HEK293 (cell line): ENCODE data around the gene STEAP4.

Experiments used
- CTCF ChIP-seq: fragments of 450-650 bp; formaldehyde crosslinking; IDR thresholded peaks from 2 replicates; pipeline ENCODE4 v1.5.1; 2016; ENCODE audit warnings: missing biosample characterization, missing genetic modification characterization
- KLF9 ChIP-seq: fragments of 450-650 bp; formaldehyde crosslinking; IDR thresholded peaks from 2 replicates; pipeline ENCODE4 v1.5.1; 2016; ENCODE audit warnings: missing biosample characterization, missing genetic modification characterization, low read depth
- SP2 ChIP-seq: fragments of 450-650 bp; formaldehyde crosslinking; IDR thresholded peaks from 2 replicates; pipeline ENCODE4 v1.5.1; 2016; ENCODE audit warnings: missing biosample characterization, missing genetic modification characterization
- ZNF433 ChIP-seq: fragments of 450-650 bp; formaldehyde crosslinking; IDR thresholded peaks from 2 replicates; pipeline ENCODE4 v1.5.1; 2016; ENCODE audit warnings: missing biosample characterization, missing genetic modification characterization, low read depth
- ZNF660 ChIP-seq: fragments of 450-650 bp; IDR thresholded peaks from 2 replicates; pipeline ENCODE4 v1.5.1; 2018; ENCODE audit warnings: missing biosample characterization, mild to moderate bottlenecking, missing genetic modification characterization
- ZNF677 ChIP-seq: fragments of 450-650 bp; IDR thresholded peaks from 2 replicates; pipeline ENCODE4 v1.5.0; 2018; ENCODE audit warnings: missing biosample characterization, mild to moderate bottlenecking, missing genetic modification characterization, moderate library complexity
- ZNF692 ChIP-seq: fragments of 450-650 bp; formaldehyde crosslinking; IDR thresholded peaks from 2 replicates; pipeline ENCODE4 v1.5.1; 2016; ENCODE audit warnings: missing biosample characterization, missing genetic modification characterization
- ZNF701 ChIP-seq: fragments of 450-650 bp; formaldehyde crosslinking; IDR thresholded peaks from 2 replicates; pipeline ENCODE4 v1.5.1; 2016; ENCODE audit warnings: missing biosample characterization, missing genetic modification characterization
- ZNF776 ChIP-seq: fragments of 450-650 bp; formaldehyde crosslinking; IDR thresholded peaks from 2 replicates; pipeline ENCODE4 v1.5.0; 2017; ENCODE audit warnings: missing biosample characterization, missing genetic modification characterization, borderline replicate concordance
- TF ChIP-seq, protein P1 (sequence below): fragments of 450-650 bp; formaldehyde crosslinking; IDR thresholded peaks from 2 replicates; pipeline ENCODE4 v1.5.1; 2016; ENCODE audit warnings: missing biosample characterization, missing genetic modification characterization
- TF ChIP-seq, protein P2 (sequence below): fragments of 450-650 bp; formaldehyde crosslinking; IDR thresholded peaks from 2 replicates; pipeline ENCODE4 v1.5.1; 2016; ENCODE audit warnings: missing biosample characterization, missing genetic modification characterization, borderline replicate concordance

DNA sequence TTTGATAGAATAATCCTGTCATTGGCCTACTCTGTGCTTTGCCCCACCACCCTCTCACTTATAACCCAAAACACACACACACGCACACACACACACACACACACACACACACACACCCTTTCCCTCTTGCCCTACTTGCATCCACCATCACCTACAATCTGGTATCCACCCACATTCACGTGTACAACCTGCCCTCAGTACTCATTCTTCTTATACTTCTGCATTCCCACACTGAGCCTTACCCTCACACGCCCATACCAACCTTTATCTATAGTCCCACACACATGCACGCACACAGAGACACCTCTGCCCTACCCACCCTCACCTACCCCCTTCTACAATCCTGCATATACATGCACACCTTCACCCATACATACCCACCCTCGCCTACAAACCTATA lies 76.0 kb downstream of the STEAP4 start:
- TF ChIP-seq ZNF677 (tag by site-specific recombination) (no peak), CTCF (tag by site-specific recombination) (no peak), ZNF692 (tag by site-specific recombination) (no peak), ZNF660 (tag by site-specific recombination) (no peak), ZNF433 (tag by site-specific recombination) (no peak), KLF9 (tag by site-specific recombination) (no peak), ZNF701 (tag by site-specific recombination) (no peak), ZNF776 (tag by site-specific recombination) (no peak), SP2 (tag by site-specific recombination) (no peak)
- TF ChIP-seq, protein P1, sequence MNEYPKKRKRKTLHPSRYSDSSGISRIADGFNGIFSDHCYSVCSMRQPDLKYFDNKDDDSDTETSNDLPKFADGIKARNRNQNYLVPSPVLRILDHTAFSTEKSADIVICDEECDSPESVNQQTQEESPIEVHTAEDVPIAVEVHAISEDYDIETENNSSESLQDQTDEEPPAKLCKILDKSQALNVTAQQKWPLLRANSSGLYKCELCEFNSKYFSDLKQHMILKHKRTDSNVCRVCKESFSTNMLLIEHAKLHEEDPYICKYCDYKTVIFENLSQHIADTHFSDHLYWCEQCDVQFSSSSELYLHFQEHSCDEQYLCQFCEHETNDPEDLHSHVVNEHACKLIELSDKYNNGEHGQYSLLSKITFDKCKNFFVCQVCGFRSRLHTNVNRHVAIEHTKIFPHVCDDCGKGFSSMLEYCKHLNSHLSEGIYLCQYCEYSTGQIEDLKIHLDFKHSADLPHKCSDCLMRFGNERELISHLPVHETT, result no peak
- TF ChIP-seq, protein P2, sequence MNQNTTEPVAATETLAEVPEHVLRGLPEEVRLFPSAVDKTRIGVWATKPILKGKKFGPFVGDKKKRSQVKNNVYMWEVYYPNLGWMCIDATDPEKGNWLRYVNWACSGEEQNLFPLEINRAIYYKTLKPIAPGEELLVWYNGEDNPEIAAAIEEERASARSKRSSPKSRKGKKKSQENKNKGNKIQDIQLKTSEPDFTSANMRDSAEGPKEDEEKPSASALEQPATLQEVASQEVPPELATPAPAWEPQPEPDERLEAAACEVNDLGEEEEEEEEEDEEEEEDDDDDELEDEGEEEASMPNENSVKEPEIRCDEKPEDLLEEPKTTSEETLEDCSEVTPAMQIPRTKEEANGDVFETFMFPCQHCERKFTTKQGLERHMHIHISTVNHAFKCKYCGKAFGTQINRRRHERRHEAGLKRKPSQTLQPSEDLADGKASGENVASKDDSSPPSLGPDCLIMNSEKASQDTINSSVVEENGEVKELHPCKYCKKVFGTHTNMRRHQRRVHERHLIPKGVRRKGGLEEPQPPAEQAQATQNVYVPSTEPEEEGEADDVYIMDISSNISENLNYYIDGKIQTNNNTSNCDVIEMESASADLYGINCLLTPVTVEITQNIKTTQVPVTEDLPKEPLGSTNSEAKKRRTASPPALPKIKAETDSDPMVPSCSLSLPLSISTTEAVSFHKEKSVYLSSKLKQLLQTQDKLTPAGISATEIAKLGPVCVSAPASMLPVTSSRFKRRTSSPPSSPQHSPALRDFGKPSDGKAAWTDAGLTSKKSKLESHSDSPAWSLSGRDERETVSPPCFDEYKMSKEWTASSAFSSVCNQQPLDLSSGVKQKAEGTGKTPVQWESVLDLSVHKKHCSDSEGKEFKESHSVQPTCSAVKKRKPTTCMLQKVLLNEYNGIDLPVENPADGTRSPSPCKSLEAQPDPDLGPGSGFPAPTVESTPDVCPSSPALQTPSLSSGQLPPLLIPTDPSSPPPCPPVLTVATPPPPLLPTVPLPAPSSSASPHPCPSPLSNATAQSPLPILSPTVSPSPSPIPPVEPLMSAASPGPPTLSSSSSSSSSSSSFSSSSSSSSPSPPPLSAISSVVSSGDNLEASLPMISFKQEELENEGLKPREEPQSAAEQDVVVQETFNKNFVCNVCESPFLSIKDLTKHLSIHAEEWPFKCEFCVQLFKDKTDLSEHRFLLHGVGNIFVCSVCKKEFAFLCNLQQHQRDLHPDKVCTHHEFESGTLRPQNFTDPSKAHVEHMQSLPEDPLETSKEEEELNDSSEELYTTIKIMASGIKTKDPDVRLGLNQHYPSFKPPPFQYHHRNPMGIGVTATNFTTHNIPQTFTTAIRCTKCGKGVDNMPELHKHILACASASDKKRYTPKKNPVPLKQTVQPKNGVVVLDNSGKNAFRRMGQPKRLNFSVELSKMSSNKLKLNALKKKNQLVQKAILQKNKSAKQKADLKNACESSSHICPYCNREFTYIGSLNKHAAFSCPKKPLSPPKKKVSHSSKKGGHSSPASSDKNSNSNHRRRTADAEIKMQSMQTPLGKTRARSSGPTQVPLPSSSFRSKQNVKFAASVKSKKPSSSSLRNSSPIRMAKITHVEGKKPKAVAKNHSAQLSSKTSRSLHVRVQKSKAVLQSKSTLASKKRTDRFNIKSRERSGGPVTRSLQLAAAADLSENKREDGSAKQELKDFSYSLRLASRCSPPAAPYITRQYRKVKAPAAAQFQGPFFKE (tag by site-specific recombination), result no peak
